GM21381 (cell line): Measurements from ENCODE around the gene HYAL3.
A peak's percentile ranks its signal among the peaks of the same experiment; 100 is the strongest.

Source experiments
- ATAC-seq: cut with Tn5 transposase; IDR thresholded peaks from one replicate; pipeline ENCODE4 v1.9.1; 2021; ENCODE audit warnings: mild to moderate bottlenecking, moderate library complexity; ENCODE audit not compliant: unreplicated experiment

HYAL3 gene

GRCh38 chr3:50298836-50299637 lies at the start of gene HYAL3, which contains the start of gene NAA80:
Gene HYAL3, minus strand, starts transcription at chr3:50299405. Its CDS starts 3,803 bp downstream, at chr3:50295602.
Gene NAA80, minus strand, starts transcription at chr3:50299405. Its CDS starts 1,942 bp downstream, at chr3:50297463.
- ATAC-seq: peak; percentile 81

- no peak for ATAC-seq
Measured at GRCh38 chr3:50347187-50347813, 48.1 kb upstream of the HYAL3 start.

- ATAC-seq: no peak
Measured at GRCh38 chr3:50345586-50346234, 46.5 kb upstream of the HYAL3 start, which contains the start of gene ZMYND10. Gene ZMYND10, minus strand, starts transcription at chr3:50345732. Its CDS starts 153 bp downstream, at chr3:50345579.

- no peak for ATAC-seq
Measured at GRCh38 chr3:50345008-50345407, 45.8 kb upstream of the HYAL3 start.

GRCh38 chr3:50342813-50343633 lies 43.8 kb upstream of the HYAL3 start:
- ATAC-seq: no peak

- no peak for ATAC-seq
Measured at GRCh38 chr3:50341996-50342650, 42.9 kb upstream of the HYAL3 start.

- no peak for ATAC-seq
Measured at GRCh38 chr3:50341537-50341936, 42.3 kb upstream of the HYAL3 start.

- ATAC-seq: no peak
Measured at GRCh38 chr3:50340448-50341329, 41.5 kb upstream of the HYAL3 start, which contains the start of gene RASSF1. Gene RASSF1, minus strand, starts transcription at chr3:50340836. Its CDS starts 31 bp downstream, at chr3:50340805.

GRCh38 chr3:50340147-50340447 lies 40.9 kb upstream of the HYAL3 start:
- ATAC-seq: no peak

GRCh38 chr3:50339485-50340146 lies 40.4 kb upstream of the HYAL3 start:
- ATAC-seq: no peak

- ATAC-seq: no peak
Measured at GRCh38 chr3:50338965-50339364, 39.8 kb upstream of the HYAL3 start.

- peak; percentile 77 for ATAC-seq
Measured at GRCh38 chr3:50337175-50337861, 38.1 kb upstream of the HYAL3 start.

- peak; percentile 27 for ATAC-seq
Measured at GRCh38 chr3:50336452-50337174, 37.4 kb upstream of the HYAL3 start.

- ATAC-seq: no peak
Measured at GRCh38 chr3:50334339-50335075, 35.3 kb upstream of the HYAL3 start.

- ATAC-seq: no peak
Measured at GRCh38 chr3:50333744-50334328, 34.6 kb upstream of the HYAL3 start.

GRCh38 chr3:50331364-50331907 lies 32.2 kb upstream of the HYAL3 start:
- ATAC-seq: no peak
